ENCODE measurements around the gene CTSW. TPM values are rescaled to one million over a fixed set of nuclear protein-coding genes. Genes with fewer than 3 reads are reported as not detected.

CTSW gene
- total RNA-seq, 2 experiments from 2014 or later = 20.6 to 21.6 TPM

GRCh38 chr11:65931773-65932557, 52.3 kb downstream of the CTSW start:
- no peak overlapping the region for H3K4me3 Mint-ChIP-seq
- Histone ChIP-seq H3K27ac (ENCODE audit: low read depth in 1 of 2, low read length in 2 of 2) (no peak overlapping the region), H3K36me3 (ENCODE audit: insufficient read depth, low read length) (no peaks in the 10 kb centered on the region), H3K4me1 (ENCODE audit: insufficient read depth, low read length) (peaks cover 23% of the 10 kb centered on the region), H3K9me3 (ENCODE audit: control insufficient read depth in 1 of 2, insufficient read depth in 1 of 2, low read length in 2 of 2) (no peaks in the 10 kb centered on the region), H3K4me3 (ENCODE audit: low read length) (no peak overlapping the region), H3K27me3 (ENCODE audit: control insufficient read depth in 1 of 2, insufficient read depth in 2 of 2, low read length in 2 of 2) (no peaks in the 10 kb centered on the region)
- no peaks in the 10 kb centered on the region for H3K9me3 Mint-ChIP-seq
- POLR2A ChIA-PET = interaction anchor here (1.4 to 2.3 kb wide), 2 partner anchors 41 to 42 kb away, joined by 3 to 5 read pairs; partner anchors contain the start of gene CCDC85B
- CTCF ChIA-PET = interaction anchor here (1.1 to 2.1 kb wide), 4 partner anchors 30 to 47 kb away, joined by 3 to 9 read pairs (median 4); partner anchors contain the start of genes CCDC85B and FIBP
- DNase-seq (no peak), ATAC-seq (ENCODE audit: poor library complexity) (no peak)
- intact Hi-C loops (cut with DNase I, micrococcal nuclease) = no loop called here
- H3K27ac Mint-ChIP-seq = peak overlapping the region; percentile 20
- no peaks in the 10 kb centered on the region for H3K27me3 Mint-ChIP-seq
- TF ChIP-seq CTCF (IDR thresholded peaks at IDR 0.05) = no peak
- H3K36me3 Mint-ChIP-seq (ENCODE audit: low read depth) = no peaks in the 10 kb centered on the region
- peaks cover 23% of the 10 kb centered on the region for H3K4me1 Mint-ChIP-seq (ENCODE audit: low read depth)

GRCh38 chr11:65932558-65932919, 52.9 kb downstream of the CTSW start:
- Mint-ChIP-seq H3K4me1 (ENCODE audit: low read depth) (peaks cover 18% of the 10 kb centered on the region), H3K4me3 (no peak overlapping the region), H3K27ac (peak overlapping the region; percentile 9), H3K27me3 (no peaks in the 10 kb centered on the region), H3K36me3 (ENCODE audit: low read depth) (no peaks in the 10 kb centered on the region), H3K9me3 (no peaks in the 10 kb centered on the region)
- DNase-seq = peak in 1 of 14 experiments; percentile 29
- no peak overlapping the region for H3K4me3 ChIP-seq (ENCODE audit: low read length)
- H3K9me3 ChIP-seq (ENCODE audit: control insufficient read depth in 1 of 2, insufficient read depth in 1 of 2, low read length in 2 of 2) = no peaks in the 10 kb centered on the region
- peaks cover 17% of the 10 kb centered on the region for H3K4me1 ChIP-seq (ENCODE audit: insufficient read depth, low read length)
- POLR2A ChIA-PET = interaction anchor here (1.4 to 2.3 kb wide), 2 partner anchors 42 to 43 kb away, joined by 3 to 5 read pairs; partner anchors contain the start of gene CCDC85B
- no peak overlapping the region for H3K27ac ChIP-seq (ENCODE audit: low read depth in 1 of 2, low read length in 2 of 2)
- no peaks in the 10 kb centered on the region for H3K36me3 ChIP-seq (ENCODE audit: insufficient read depth, low read length)
- intact Hi-C loops (cut with DNase I, micrococcal nuclease) = no loop called here
- H3K27me3 ChIP-seq (ENCODE audit: control insufficient read depth in 1 of 2, insufficient read depth in 2 of 2, low read length in 2 of 2) = no peaks in the 10 kb centered on the region
- no peak for TF ChIP-seq CTCF (IDR thresholded peaks at IDR 0.05)
- ATAC-seq (ENCODE audit: poor library complexity) = no peak
- CTCF ChIA-PET = interaction anchor here (1.1 to 2.1 kb wide), 3 partner anchors 42 to 48 kb away, joined by 3 to 9 read pairs (median 4); partner anchors contain the start of genes CCDC85B and FIBP

Other genes with a start within 250 kb of the CTSW start
- 100 to 1,000 TPM; 272 to 298 TPM for gene SIPA1, start 241.7 kb upstream of the CTSW start, total RNA-seq
- gene RELA, start 216.9 kb upstream of the CTSW start, total RNA-seq = 100 to 1,000 TPM; 379 to 382 TPM
- gene KAT5, start 167.6 kb upstream of the CTSW start, total RNA-seq = 10 to 100 TPM; 90.9 to 99.6 TPM
- gene RNASEH2C, start 159.0 kb upstream of the CTSW start, total RNA-seq = 10 to 100 TPM; 25.3 to 25.9 TPM
- gene AP5B1, start 98.9 kb upstream of the CTSW start, total RNA-seq = 10 to 100 TPM; 12.7 to 12.8 TPM
- under 1 TPM; 0.20 to 0.52 TPM for gene OVOL1, start 92.8 kb upstream of the CTSW start, total RNA-seq
- under 1 TPM; 0.33 to 0.61 TPM for gene SNX32, start 45.9 kb upstream of the CTSW start, total RNA-seq
- 100 to 1,000 TPM; 322 to 331 TPM for gene CFL1, start 21.7 kb upstream of the CTSW start, total RNA-seq
- 10 to 100 TPM; 37.7 to 39.2 TPM for gene MUS81, start 19.4 kb upstream of the CTSW start, total RNA-seq
- 1 to 10 TPM; 5.2 to 5.9 TPM for gene EFEMP2, start 7.0 kb upstream of the CTSW start, total RNA-seq
- gene FIBP, start 8.6 kb downstream of the CTSW start, total RNA-seq = 10 to 100 TPM; 19.1 to 19.9 TPM
- gene CCDC85B, start 10.8 kb downstream of the CTSW start, total RNA-seq = 10 to 100 TPM; 23.1 to 25.8 TPM
- 1 to 10 TPM; 1.8 to 2.2 TPM for gene FOSL1, start 20.6 kb downstream of the CTSW start, total RNA-seq
- 10 to 100 TPM; 13.7 to 13.8 TPM for gene C11orf68, start 39.2 kb downstream of the CTSW start, total RNA-seq
- 10 to 100 TPM; 58.6 to 59.1 TPM for gene DRAP1, start 39.6 kb downstream of the CTSW start, total RNA-seq
- not detected for gene TSGA10IP, start 65.6 kb downstream of the CTSW start, total RNA-seq
- gene SART1, start 81.9 kb downstream of the CTSW start, total RNA-seq = 10 to 100 TPM; 78.6 to 80.2 TPM
- gene EIF1AD, start 122.3 kb downstream of the CTSW start, total RNA-seq = 10 to 100 TPM; 88.2 to 94.1 TPM
- gene BANF1, start 122.7 kb downstream of the CTSW start, total RNA-seq = 10 to 100 TPM; 21.3 to 22.3 TPM
- not detected for gene CST6, start 132.2 kb downstream of the CTSW start, total RNA-seq
- not detected for gene CATSPER1, start 146.6 kb downstream of the CTSW start, total RNA-seq
- gene GAL3ST3, start 169.3 kb downstream of the CTSW start, total RNA-seq = not detected
- gene SF3B2, start 172.5 kb downstream of the CTSW start, total RNA-seq = 100 to 1,000 TPM; 182 to 196 TPM
- gene PACS1, start 190.4 kb downstream of the CTSW start, total RNA-seq = 100 to 1,000 TPM; 179 to 183 TPM

Measured in CD4-positive, alpha-beta T cell (primary cell).